ENCODE results near the gene FAR1.

GRCh38 chr11:13769188-13769587 lies 100.7 kb downstream of the FAR1 start:
- TF ChIP-seq CTCF (IDR thresholded peaks at IDR 0.05): no peak
- no peak for TF ChIP-seq EZH2 (IDR thresholded peaks at IDR 0.05)
